ENCODE data around the gene MARCHF3.

The MARCHF3 gene

GRCh38 chr5:127002390-127002789, 28.0 kb downstream of the MARCHF3 start:
- H3K36me3 ChIP-seq (ENCODE audit: insufficient read depth, low read length): no peaks in the 10 kb centered on the region
- peak overlapping the region; percentile 84 for H3K27ac ChIP-seq (ENCODE audit: low read depth, low read length)
- peaks cover 16% of the 10 kb centered on the region for H3K4me1 ChIP-seq (ENCODE audit: control insufficient read depth, insufficient read depth, low read length, unreplicated experiment)
- H2AFZ ChIP-seq (ENCODE audit: low read length, unreplicated experiment): peak overlapping the region; percentile 33
- no peaks in the 10 kb centered on the region for H3K27me3 ChIP-seq (ENCODE audit: insufficient read depth, low read length)
- H3K79me2 ChIP-seq (ENCODE audit: control insufficient read depth, insufficient read depth, low read length, unreplicated experiment): no peaks in the 10 kb centered on the region
- H3K4me3 ChIP-seq (ENCODE audit: low read depth, low read length): no peak overlapping the region

- H3K4me1 ChIP-seq (ENCODE audit: control insufficient read depth, insufficient read depth, low read length, unreplicated experiment): peaks cover 16% of the 10 kb centered on the region
- H3K27me3 ChIP-seq (ENCODE audit: insufficient read depth, low read length): no peaks in the 10 kb centered on the region
- H3K4me3 ChIP-seq (ENCODE audit: low read depth, low read length): no peak overlapping the region
- peak overlapping the region; percentile 33 for H2AFZ ChIP-seq (ENCODE audit: low read length, unreplicated experiment)
- H3K79me2 ChIP-seq (ENCODE audit: control insufficient read depth, insufficient read depth, low read length, unreplicated experiment): no peaks in the 10 kb centered on the region
- no peaks in the 10 kb centered on the region for H3K36me3 ChIP-seq (ENCODE audit: insufficient read depth, low read length)
- H3K27ac ChIP-seq (ENCODE audit: low read depth, low read length): peak overlapping the region; percentile 84
Measured at GRCh38 chr5:127001621-127002296, 28.6 kb downstream of the MARCHF3 start.

GRCh38 chr5:126998895-126999570, 31.3 kb downstream of the MARCHF3 start:
- Histone ChIP-seq H2AFZ (ENCODE audit: low read length, unreplicated experiment) (no peak overlapping the region), H3K27me3 (ENCODE audit: insufficient read depth, low read length) (no peaks in the 10 kb centered on the region), H3K36me3 (ENCODE audit: insufficient read depth, low read length) (no peaks in the 10 kb centered on the region), H3K27ac (ENCODE audit: low read depth, low read length) (no peak overlapping the region), H3K79me2 (ENCODE audit: control insufficient read depth, insufficient read depth, low read length, unreplicated experiment) (no peaks in the 10 kb centered on the region), H3K4me3 (ENCODE audit: low read depth, low read length) (no peak overlapping the region), H3K4me1 (ENCODE audit: control insufficient read depth, insufficient read depth, low read length, unreplicated experiment) (peaks cover 16% of the 10 kb centered on the region)

- Histone ChIP-seq H3K27ac (ENCODE audit: low read depth, low read length) (no peak overlapping the region), H3K4me1 (ENCODE audit: control insufficient read depth, insufficient read depth, low read length, unreplicated experiment) (peaks cover 16% of the 10 kb centered on the region), H2AFZ (ENCODE audit: low read length, unreplicated experiment) (no peak overlapping the region), H3K4me3 (ENCODE audit: low read depth, low read length) (no peak overlapping the region), H3K36me3 (ENCODE audit: insufficient read depth, low read length) (no peaks in the 10 kb centered on the region), H3K27me3 (ENCODE audit: insufficient read depth, low read length) (no peaks in the 10 kb centered on the region), H3K79me2 (ENCODE audit: control insufficient read depth, insufficient read depth, low read length, unreplicated experiment) (no peaks in the 10 kb centered on the region)
Measured at GRCh38 chr5:126998201-126998631, 32.1 kb downstream of the MARCHF3 start.

- Histone ChIP-seq H3K79me2 (ENCODE audit: control insufficient read depth, insufficient read depth, low read length, unreplicated experiment) (no peaks in the 10 kb centered on the region), H3K27me3 (ENCODE audit: insufficient read depth, low read length) (no peaks in the 10 kb centered on the region), H3K4me1 (ENCODE audit: control insufficient read depth, insufficient read depth, low read length, unreplicated experiment) (no peaks in the 10 kb centered on the region), H3K4me3 (ENCODE audit: low read depth, low read length) (no peak overlapping the region), H3K36me3 (ENCODE audit: insufficient read depth, low read length) (no peaks in the 10 kb centered on the region), H3K27ac (ENCODE audit: low read depth, low read length) (no peak overlapping the region), H2AFZ (ENCODE audit: low read length, unreplicated experiment) (no peak overlapping the region)
Measured at GRCh38 chr5:126995689-126996088, 34.7 kb downstream of the MARCHF3 start.

GRCh38 chr5:126995039-126995438, 35.3 kb downstream of the MARCHF3 start:
- H3K79me2 ChIP-seq (ENCODE audit: control insufficient read depth, insufficient read depth, low read length, unreplicated experiment): no peaks in the 10 kb centered on the region
- H3K27ac ChIP-seq (ENCODE audit: low read depth, low read length): no peak overlapping the region
- H2AFZ ChIP-seq (ENCODE audit: low read length, unreplicated experiment): no peak overlapping the region
- H3K4me3 ChIP-seq (ENCODE audit: low read depth, low read length): no peak overlapping the region
- H3K4me1 ChIP-seq (ENCODE audit: control insufficient read depth, insufficient read depth, low read length, unreplicated experiment): no peaks in the 10 kb centered on the region
- no peaks in the 10 kb centered on the region for H3K36me3 ChIP-seq (ENCODE audit: insufficient read depth, low read length)
- H3K27me3 ChIP-seq (ENCODE audit: insufficient read depth, low read length): no peaks in the 10 kb centered on the region

GRCh38 chr5:126994485-126994884, 35.9 kb downstream of the MARCHF3 start:
- H3K4me1 ChIP-seq (ENCODE audit: control insufficient read depth, insufficient read depth, low read length, unreplicated experiment): no peaks in the 10 kb centered on the region
- no peak overlapping the region for H2AFZ ChIP-seq (ENCODE audit: low read length, unreplicated experiment)
- H3K36me3 ChIP-seq (ENCODE audit: insufficient read depth, low read length): no peaks in the 10 kb centered on the region
- no peak overlapping the region for H3K27ac ChIP-seq (ENCODE audit: low read depth, low read length)
- no peak overlapping the region for H3K4me3 ChIP-seq (ENCODE audit: low read depth, low read length)
- no peaks in the 10 kb centered on the region for H3K79me2 ChIP-seq (ENCODE audit: control insufficient read depth, insufficient read depth, low read length, unreplicated experiment)
- H3K27me3 ChIP-seq (ENCODE audit: insufficient read depth, low read length): no peaks in the 10 kb centered on the region

GRCh38 chr5:126988021-126988569, 42.3 kb downstream of the MARCHF3 start:
- H3K36me3 ChIP-seq (ENCODE audit: insufficient read depth, low read length): no peaks in the 10 kb centered on the region
- H3K27ac ChIP-seq (ENCODE audit: low read depth, low read length): no peak overlapping the region
- H2AFZ ChIP-seq (ENCODE audit: low read length, unreplicated experiment): no peak overlapping the region
- H3K79me2 ChIP-seq (ENCODE audit: control insufficient read depth, insufficient read depth, low read length, unreplicated experiment): no peaks in the 10 kb centered on the region
- no peaks in the 10 kb centered on the region for H3K27me3 ChIP-seq (ENCODE audit: insufficient read depth, low read length)
- peaks cover 6% of the 10 kb centered on the region for H3K4me1 ChIP-seq (ENCODE audit: control insufficient read depth, insufficient read depth, low read length, unreplicated experiment)
- H3K4me3 ChIP-seq (ENCODE audit: low read depth, low read length): no peak overlapping the region

- H3K4me1 ChIP-seq (ENCODE audit: control insufficient read depth, insufficient read depth, low read length, unreplicated experiment): peaks cover 6% of the 10 kb centered on the region
- H3K27ac ChIP-seq (ENCODE audit: low read depth, low read length): no peak overlapping the region
- no peaks in the 10 kb centered on the region for H3K27me3 ChIP-seq (ENCODE audit: insufficient read depth, low read length)
- H3K4me3 ChIP-seq (ENCODE audit: low read depth, low read length): no peak overlapping the region
- no peak overlapping the region for H2AFZ ChIP-seq (ENCODE audit: low read length, unreplicated experiment)
- no peaks in the 10 kb centered on the region for H3K79me2 ChIP-seq (ENCODE audit: control insufficient read depth, insufficient read depth, low read length, unreplicated experiment)
- H3K36me3 ChIP-seq (ENCODE audit: insufficient read depth, low read length): no peaks in the 10 kb centered on the region
Measured at GRCh38 chr5:126987271-126987899, 43.0 kb downstream of the MARCHF3 start.

- Histone ChIP-seq H3K27ac (ENCODE audit: low read depth, low read length) (no peak overlapping the region), H3K27me3 (ENCODE audit: insufficient read depth, low read length) (no peaks in the 10 kb centered on the region), H2AFZ (ENCODE audit: low read length, unreplicated experiment) (no peak overlapping the region), H3K79me2 (ENCODE audit: control insufficient read depth, insufficient read depth, low read length, unreplicated experiment) (no peaks in the 10 kb centered on the region), H3K4me3 (ENCODE audit: low read depth, low read length) (no peak overlapping the region), H3K4me1 (ENCODE audit: control insufficient read depth, insufficient read depth, low read length, unreplicated experiment) (peaks cover 9% of the 10 kb centered on the region), H3K36me3 (ENCODE audit: insufficient read depth, low read length) (no peaks in the 10 kb centered on the region)
Measured at GRCh38 chr5:126984632-126985031, 45.7 kb downstream of the MARCHF3 start.

All from ACC112 (cell line).